Activated T-helper 1 cell treated with Interleukin-2 at 50 U/mL for 16 hours (primary cell): ENCODE measurements around the gene INTS7.
"Not testable (repeated sequence)": the region's sequence is repeated elsewhere in the genome, so short reads cannot be mapped to it uniquely, and the experiment has no call there.

Experiments
- DNase-seq: peaks from one replicate; pipeline ENCODE4 v3.0.0-alpha.2; 2020; ENCODE audit warnings: low read depth

The INTS7 gene

GRCh38 chr1:211985556-211986264 is 49.6 kb downstream of the INTS7 start:
- no peak for DNase-seq

- DNase-seq = no peak
These were observed 56.8 kb downstream of the INTS7 start for GRCh38 chr1:211978596-211978995.

GRCh38 chr1:211975152-211975941 is 60.0 kb downstream of the INTS7 start:
- no peak for DNase-seq

- no peak for DNase-seq
These were observed 61.8 kb downstream of the INTS7 start for GRCh38 chr1:211973541-211973940.

GRCh38 chr1:211968200-211968834 is 67.0 kb downstream of the INTS7 start:
- no peak for DNase-seq

- no peak for DNase-seq
These were observed 67.7 kb downstream of the INTS7 start for GRCh38 chr1:211967704-211968103.

- no peak for DNase-seq
These were observed 70.1 kb downstream of the INTS7 start for GRCh38 chr1:211965108-211965805.

GRCh38 chr1:211959680-211960079 is 75.7 kb downstream of the INTS7 start:
- DNase-seq = no peak

- DNase-seq = no peak
These were observed 76.1 kb downstream of the INTS7 start for GRCh38 chr1:211959221-211959620.

- not testable (repeated sequence) for DNase-seq
These were observed 81.3 kb downstream of the INTS7 start for GRCh38 chr1:211954028-211954427.

- DNase-seq = not testable (repeated sequence)
These were observed 81.8 kb downstream of the INTS7 start for GRCh38 chr1:211953543-211953942.

GRCh38 chr1:211952299-211952698 is 83.1 kb downstream of the INTS7 start:
- DNase-seq = no peak

- no peak for DNase-seq
These were observed 83.5 kb downstream of the INTS7 start for GRCh38 chr1:211951856-211952255.

GRCh38 chr1:211948377-211948776 is 87.0 kb downstream of the INTS7 start:
- DNase-seq = no peak

GRCh38 chr1:211947396-211948295 is 87.7 kb downstream of the INTS7 start:
- DNase-seq = no peak

- DNase-seq = no peak
These were observed 90.4 kb downstream of the INTS7 start for GRCh38 chr1:211944733-211945500.

- no peak for DNase-seq
These were observed 92.8 kb downstream of the INTS7 start for GRCh38 chr1:211942583-211942982.

GRCh38 chr1:211939876-211940468 is 95.4 kb downstream of the INTS7 start:
- no peak for DNase-seq

- DNase-seq = no peak
These were observed 96.8 kb downstream of the INTS7 start for GRCh38 chr1:211938561-211938997.

- not testable (repeated sequence) for DNase-seq
These were observed 97.9 kb downstream of the INTS7 start for GRCh38 chr1:211937422-211937821.
